ENCODE measurements around the gene FOXA2. TPM values are rescaled to one million over a fixed set of nuclear protein-coding genes. Genes with fewer than 3 reads are reported as not detected.

The FOXA2 gene
- polyA plus RNA-seq, 2 of the 4 experiments (the other 2 are of a cell fraction) = 8.3 to 20.7 TPM

Small RNAs within 50 kb of the gene (small RNA-seq; reads per million reads assigned to genes)
- 0 to 0.43 (median 0) reads per million in 6 experiments for gene LINC00261

Data from A549 (cell line).